ENCODE data around the gene RAB30. TPM values are rescaled to one million over a fixed set of nuclear protein-coding genes. Genes with fewer than 3 reads are reported as not detected.

Gene RAB30
- total and polyA plus RNA-seq, 2 donors (not counting 3 experiments of a cell fraction or from before 2014, with no cell fraction given): 4.1 to 14.6 TPM

- TF ChIP-seq GATA2 (IDR thresholded peaks at IDR 0.05; ENCODE audit: insufficient read depth, insufficient read length, low read depth, low read length) (no peak), CTCF (IDR thresholded peaks at IDR 0.05; ENCODE audit: extremely low read depth in 1 of 2, insufficient read depth in 1 of 2, low read depth in 1 of 2, low read length in 2 of 2) (no peak), POLR2AphosphoS5 (IDR thresholded peaks at IDR 0.05; ENCODE audit: insufficient read depth, low read depth, low read length) (no peak)
- Histone ChIP-seq H4K20me1 (replicated peaks; ENCODE audit: control insufficient read depth, extremely low read depth, insufficient read depth, low read length) (no peaks in the 10 kb centered on the region), H3K9me3 (replicated peaks; ENCODE audit: control insufficient read depth, insufficient read depth, low read length) (no peaks in the 10 kb centered on the region), H3K9ac (replicated peaks; ENCODE audit: extremely low read depth, insufficient read depth, low read length) (no peak overlapping the region), H3K4me1 (ENCODE audit: control insufficient read depth, extremely low read depth, insufficient read depth, low read length) (peaks cover 6% of the 10 kb centered on the region), H3K27me3 (ENCODE audit: control insufficient read depth in 2 of 2, insufficient read depth in 2 of 2, low read length in 2 of 2) (no peaks in the 10 kb centered on the region), H3K36me3 (ENCODE audit: control insufficient read depth in 2 of 2, extremely low read depth in 1 of 2, insufficient read depth in 2 of 2, low read length in 2 of 2) (no peaks in the 10 kb centered on the region), H3K9me1 (replicated peaks; ENCODE audit: control insufficient read depth, extremely low read depth, insufficient read depth, low read length) (no peaks in the 10 kb centered on the region), H3K4me3 (replicated peaks in 1 of 3; ENCODE audit: insufficient read depth in 1 of 3, low read depth in 1 of 3, low read length in 3 of 3) (no peak overlapping the region), H2AFZ (ENCODE audit: low read depth, low read length) (no peak overlapping the region), H3K27ac (ENCODE audit: insufficient read depth, low read depth, low read length) (no peak overlapping the region), H3K79me2 (ENCODE audit: control insufficient read depth, insufficient read depth, low read length) (no peaks in the 10 kb centered on the region), H3K4me2 (ENCODE audit: insufficient read depth, low read length) (no peak overlapping the region)
- FAIRE-seq (no peak), DNase-seq (ENCODE audit: low read depth, low spot score) (no peak)
- CTCF ChIA-PET: interaction anchor here (1.2 to 1.8 kb wide), 3 partner anchors 10 to 161 kb away, joined by 3 to 9 read pairs (median 3); no protein-coding TSS in a partner anchor
- POLR2A ChIA-PET: no interaction called here
- intact Hi-C loops (cut with micrococcal nuclease): no loop called here
- BruUV-seq (replicated peaks): no TSS peak
- dilution Hi-C loops (cut with MboI; ENCODE audit: extremely low pct_ligation_motif_present, low sequenced_read_pairs): no loop called here
Observed at GRCh38 chr11:82937554-82937953, 134.1 kb downstream of the RAB30 start.

- Histone ChIP-seq H2AFZ (ENCODE audit: low read depth, low read length) (peak overlapping the region; percentile 58), H3K4me1 (ENCODE audit: control insufficient read depth, extremely low read depth, insufficient read depth, low read length) (peaks cover 6% of the 10 kb centered on the region), H3K79me2 (ENCODE audit: control insufficient read depth, insufficient read depth, low read length) (no peaks in the 10 kb centered on the region), H3K36me3 (ENCODE audit: control insufficient read depth in 2 of 2, extremely low read depth in 1 of 2, insufficient read depth in 2 of 2, low read length in 2 of 2) (no peaks in the 10 kb centered on the region), H3K4me2 (ENCODE audit: insufficient read depth, low read length) (peak overlapping the region; percentile 20), H3K4me3 (replicated peaks in 1 of 3; ENCODE audit: insufficient read depth in 1 of 3, low read depth in 1 of 3, low read length in 3 of 3) (no peak overlapping the region), H3K9me1 (replicated peaks; ENCODE audit: control insufficient read depth, extremely low read depth, insufficient read depth, low read length) (no peaks in the 10 kb centered on the region), H3K9ac (replicated peaks; ENCODE audit: extremely low read depth, insufficient read depth, low read length) (no peak overlapping the region), H3K9me3 (replicated peaks; ENCODE audit: control insufficient read depth, insufficient read depth, low read length) (no peaks in the 10 kb centered on the region), H3K27me3 (ENCODE audit: control insufficient read depth in 2 of 2, insufficient read depth in 2 of 2, low read length in 2 of 2) (no peaks in the 10 kb centered on the region), H4K20me1 (replicated peaks; ENCODE audit: control insufficient read depth, extremely low read depth, insufficient read depth, low read length) (no peaks in the 10 kb centered on the region), H3K27ac (ENCODE audit: insufficient read depth, low read depth, low read length) (no peak overlapping the region)
- dilution Hi-C loops (cut with MboI; ENCODE audit: extremely low pct_ligation_motif_present, low sequenced_read_pairs): no loop called here
- ChIA-PET POLR2A (no interaction called here), CTCF (interaction anchor here (1.2 to 1.8 kb wide), 4 partner anchors 9 to 160 kb away, joined by 3 to 9 read pairs (median 4); no protein-coding TSS in a partner anchor)
- no TSS peak for BruUV-seq (replicated peaks)
- no peak for TF ChIP-seq MAX (IDR thresholded peaks at IDR 0.05; ENCODE audit: insufficient read depth, insufficient read length)
- TF ChIP-seq GATA2 (IDR thresholded peaks at IDR 0.05; ENCODE audit: insufficient read depth, insufficient read length, low read depth, low read length): no peak
- TF ChIP-seq POLR2AphosphoS5 (IDR thresholded peaks at IDR 0.05; ENCODE audit: insufficient read depth, low read depth, low read length): no peak
- TF ChIP-seq CTCF (IDR thresholded peaks at IDR 0.05; ENCODE audit: extremely low read depth in 1 of 2, insufficient read depth in 1 of 2, low read depth in 1 of 2, low read length in 2 of 2): no peak
- TF ChIP-seq FOS (IDR thresholded peaks at IDR 0.05; ENCODE audit: borderline replicate concordance, insufficient read depth, low read length): no peak
- TF ChIP-seq POLR2A (IDR thresholded peaks at IDR 0.05; ENCODE audit: low read depth, low read length): no peak
- no peak for TF ChIP-seq EZH2 (IDR thresholded peaks at IDR 0.05; ENCODE audit: borderline replicate concordance, low read depth, low read length, severe bottlenecking)
- TF ChIP-seq MYC (IDR thresholded peaks at IDR 0.05; ENCODE audit: low read depth, low read length): no peak
- no peak for TF ChIP-seq JUN (IDR thresholded peaks at IDR 0.05; ENCODE audit: borderline replicate concordance, insufficient read depth, insufficient read length, low read depth)
- FAIRE-seq: peak; percentile 26
- DNase-seq (ENCODE audit: low read depth, low spot score): peak; percentile 79
- intact Hi-C loops (cut with micrococcal nuclease): no loop called here
Observed at GRCh38 chr11:82936261-82936660, 135.4 kb downstream of the RAB30 start.
